ENCODE measurements around the gene WDR70.
"Not testable (repeated sequence)": the region's sequence is repeated elsewhere in the genome, so short reads cannot be mapped to it uniquely, and the experiment has no call there.

Gene WDR70

GRCh38 chr5:37517686-37518085 is 138.6 kb downstream of the WDR70 start:
- DNase-seq (ENCODE audit: low spot score) = no peak

- not testable (repeated sequence) for DNase-seq (ENCODE audit: low spot score)
Measured at GRCh38 chr5:37518356-37518755, 139.2 kb downstream of the WDR70 start.

- DNase-seq (ENCODE audit: low spot score) = no peak
Measured at GRCh38 chr5:37519304-37519703, 140.2 kb downstream of the WDR70 start.

- DNase-seq (ENCODE audit: low spot score) = no peak
Measured at GRCh38 chr5:37519807-37520206, 140.7 kb downstream of the WDR70 start.

GRCh38 chr5:37520811-37521210 is 141.7 kb downstream of the WDR70 start:
- DNase-seq (ENCODE audit: low spot score) = no peak

- DNase-seq (ENCODE audit: low spot score) = no peak
Measured at GRCh38 chr5:37532976-37533740, 154.0 kb downstream of the WDR70 start.

- DNase-seq (ENCODE audit: low spot score) = peak; percentile 72
Measured at GRCh38 chr5:37533851-37534250, 154.7 kb downstream of the WDR70 start.

GRCh38 chr5:37539459-37539858 is 160.3 kb downstream of the WDR70 start:
- DNase-seq (ENCODE audit: low spot score) = no peak

GRCh38 chr5:37543216-37543615 is 164.1 kb downstream of the WDR70 start:
- no peak for DNase-seq (ENCODE audit: low spot score)

- no peak for DNase-seq (ENCODE audit: low spot score)
Measured at GRCh38 chr5:37549411-37549810, 170.3 kb downstream of the WDR70 start.

- no peak for DNase-seq (ENCODE audit: low spot score)
Measured at GRCh38 chr5:37552161-37552560, 173.0 kb downstream of the WDR70 start.

- DNase-seq (ENCODE audit: low spot score) = no peak
Measured at GRCh38 chr5:37552770-37553719, 173.9 kb downstream of the WDR70 start.

GRCh38 chr5:37553720-37554404 is 174.7 kb downstream of the WDR70 start:
- no peak for DNase-seq (ENCODE audit: low spot score)

- DNase-seq (ENCODE audit: low spot score) = no peak
Measured at GRCh38 chr5:37554405-37554739, 175.3 kb downstream of the WDR70 start.

GRCh38 chr5:37554938-37555337 is 175.8 kb downstream of the WDR70 start:
- DNase-seq (ENCODE audit: low spot score) = peak; percentile 24

- no peak for DNase-seq (ENCODE audit: low spot score)
Measured at GRCh38 chr5:37557734-37558293, 178.7 kb downstream of the WDR70 start.

- no peak for DNase-seq (ENCODE audit: low spot score)
Measured at GRCh38 chr5:37565062-37565670, 186.0 kb downstream of the WDR70 start.

- DNase-seq (ENCODE audit: low spot score) = no peak
Measured at GRCh38 chr5:37567566-37567965, 188.4 kb downstream of the WDR70 start.

- no peak for DNase-seq (ENCODE audit: low spot score)
Measured at GRCh38 chr5:37568018-37568753, 189.1 kb downstream of the WDR70 start.

- DNase-seq (ENCODE audit: low spot score) = no peak
Measured at GRCh38 chr5:37568893-37569292, 189.8 kb downstream of the WDR70 start.

- no peak for DNase-seq (ENCODE audit: low spot score)
Measured at GRCh38 chr5:37569466-37569865, 190.3 kb downstream of the WDR70 start.
